ENCODE measurements around the gene MINDY4. TPM values are rescaled to one million over a fixed set of nuclear protein-coding genes. Genes with fewer than 3 reads are reported as not detected.

Gene MINDY4
- polyA plus RNA-seq, 5 donors, result 13.7 to 23.3 (median 16.5) TPM

GRCh38 chr7:30770845-30771173 is 408 bp upstream of the MINDY4 start:
- DNase-seq, result no peak

GRCh38 chr7:30771880-30772425 is 736 bp downstream of the MINDY4 start:
- no peak for DNase-seq

- no peak for DNase-seq
Observed at GRCh38 chr7:30772984-30773383, 1.8 kb downstream of the MINDY4 start.

DNA sequence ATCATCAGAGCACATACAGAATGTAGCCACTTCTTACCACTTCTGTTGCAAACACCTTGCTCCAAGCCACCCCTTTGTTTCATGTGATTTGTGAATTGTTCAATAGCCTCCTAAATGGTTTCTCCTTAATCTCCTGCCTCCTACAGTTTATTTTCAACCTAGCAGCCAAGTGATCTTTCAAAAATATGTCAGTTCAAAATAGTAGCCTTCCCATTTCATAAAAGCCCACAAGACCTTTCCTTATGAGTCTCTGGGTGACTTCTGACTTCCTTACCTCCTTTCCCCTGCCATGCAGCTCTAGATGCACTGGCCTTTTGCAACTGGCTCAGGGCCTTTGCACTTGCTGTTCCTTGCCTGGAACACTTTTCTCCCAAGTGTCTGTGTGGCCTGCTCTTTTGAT is 4.8 kb downstream of the MINDY4 start:
- no peak for DNase-seq

GRCh38 chr7:30776971-30777370 is 5.8 kb downstream of the MINDY4 start:
- no peak for DNase-seq

DNA sequence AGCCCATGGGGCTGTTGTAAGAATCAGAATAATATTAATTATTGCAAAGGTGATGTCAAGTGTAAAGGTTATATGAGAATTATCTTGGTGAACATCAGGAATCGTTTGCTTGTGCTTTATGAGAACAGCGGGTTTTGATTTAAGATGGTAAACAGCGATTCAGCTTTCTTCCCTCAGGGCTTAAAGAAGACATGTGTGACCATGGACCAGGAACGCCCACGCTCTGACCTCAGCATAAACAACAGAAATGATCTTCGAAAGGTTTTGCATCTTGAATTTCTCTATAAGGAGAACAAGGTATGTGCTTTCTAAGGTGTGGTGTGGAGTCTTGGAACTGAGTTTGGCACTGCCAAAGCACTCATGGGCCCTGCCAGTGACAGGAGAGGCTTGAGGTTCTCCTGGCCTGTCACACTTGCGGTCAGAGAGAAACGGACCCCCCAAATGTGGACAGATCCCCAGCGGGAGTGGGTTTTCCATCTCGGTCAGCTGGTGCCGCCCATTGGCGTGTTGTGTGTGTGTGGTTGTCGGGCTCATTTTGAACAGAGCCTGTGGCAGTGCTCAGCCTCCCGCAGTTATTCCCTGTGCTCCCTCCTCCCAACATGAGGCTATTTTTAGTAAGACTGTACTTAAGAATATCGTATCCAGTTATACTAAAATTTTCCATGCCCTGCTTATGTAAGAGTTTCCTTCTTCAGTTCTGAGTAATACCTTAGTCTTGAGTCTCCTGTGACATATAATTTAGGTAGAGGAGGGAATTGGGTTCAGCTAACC is 7.2 kb downstream of the MINDY4 start:
- DNase-seq, result no peak

GRCh38 chr7:30779574-30779973 is 8.4 kb downstream of the MINDY4 start:
- no peak for DNase-seq

GRCh38 chr7:30780941-30781340 is 9.7 kb downstream of the MINDY4 start:
- no peak for DNase-seq

- no peak for DNase-seq
Observed at GRCh38 chr7:30782690-30783089, 11.5 kb downstream of the MINDY4 start.

GRCh38 chr7:30785786-30786185 is 14.6 kb downstream of the MINDY4 start:
- DNase-seq, result no peak

DNA sequence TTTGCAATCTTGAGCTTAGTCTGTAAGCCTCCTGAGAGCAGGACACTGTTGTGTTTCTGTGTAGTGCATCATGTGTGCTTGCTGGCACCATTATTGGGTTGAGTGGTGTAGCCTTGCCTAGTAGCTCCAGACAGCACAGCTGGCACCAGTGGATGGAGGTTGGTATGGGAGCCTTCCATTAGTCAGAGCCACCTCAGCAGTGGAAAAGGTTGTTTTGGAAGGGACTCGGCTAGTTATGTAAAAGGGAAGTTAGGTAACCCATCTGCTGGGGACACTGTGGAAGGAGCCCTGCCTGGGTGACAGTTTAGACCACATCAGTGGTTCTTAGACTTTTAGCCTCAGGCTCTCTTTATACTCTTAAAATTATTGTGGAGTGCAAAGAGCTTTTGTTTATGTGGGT is 16.3 kb downstream of the MINDY4 start:
- DNase-seq, result no peak

DNA sequence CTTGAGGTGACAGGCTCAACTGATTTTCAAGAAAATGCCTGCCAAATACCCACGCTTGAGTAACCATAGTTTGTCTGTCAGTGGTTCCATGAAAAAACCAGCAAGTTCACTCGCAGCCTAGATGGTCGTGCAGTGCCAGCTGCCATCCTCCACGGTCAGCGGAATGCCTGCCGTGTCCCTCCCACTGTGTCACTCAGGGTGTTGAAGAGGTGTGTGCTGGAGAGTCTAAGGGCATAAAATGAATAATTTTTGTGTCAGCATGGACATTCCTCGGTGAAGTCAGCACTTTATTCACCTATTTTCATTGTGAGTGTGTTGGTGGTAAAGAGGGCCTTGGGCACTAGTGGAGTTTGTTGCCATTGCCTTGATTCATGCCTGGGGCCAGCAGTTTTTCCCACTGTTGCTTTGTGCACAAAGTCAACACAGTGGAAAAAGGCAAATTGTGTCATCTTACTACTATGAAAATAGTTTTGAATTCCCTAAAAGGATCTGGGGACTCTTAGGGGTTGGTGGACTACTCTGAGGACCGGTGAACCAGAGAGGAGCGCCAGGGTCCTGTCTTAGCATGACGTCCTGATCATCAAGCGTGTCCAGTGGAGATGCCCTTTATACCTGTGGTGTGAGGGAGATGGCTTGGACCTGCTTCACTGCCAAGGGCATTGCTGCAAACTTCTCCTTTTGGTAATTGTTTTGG is 17.6 kb downstream of the MINDY4 start:
- DNase-seq, result no peak

GRCh38 chr7:30789334-30789711 is 18.1 kb downstream of the MINDY4 start:
- DNase-seq, result no peak

- DNase-seq, result no peak
Observed at GRCh38 chr7:30790356-30790755, 19.1 kb downstream of the MINDY4 start.

- no peak for DNase-seq
Observed at GRCh38 chr7:30791114-30791513, 19.9 kb downstream of the MINDY4 start.

DNA sequence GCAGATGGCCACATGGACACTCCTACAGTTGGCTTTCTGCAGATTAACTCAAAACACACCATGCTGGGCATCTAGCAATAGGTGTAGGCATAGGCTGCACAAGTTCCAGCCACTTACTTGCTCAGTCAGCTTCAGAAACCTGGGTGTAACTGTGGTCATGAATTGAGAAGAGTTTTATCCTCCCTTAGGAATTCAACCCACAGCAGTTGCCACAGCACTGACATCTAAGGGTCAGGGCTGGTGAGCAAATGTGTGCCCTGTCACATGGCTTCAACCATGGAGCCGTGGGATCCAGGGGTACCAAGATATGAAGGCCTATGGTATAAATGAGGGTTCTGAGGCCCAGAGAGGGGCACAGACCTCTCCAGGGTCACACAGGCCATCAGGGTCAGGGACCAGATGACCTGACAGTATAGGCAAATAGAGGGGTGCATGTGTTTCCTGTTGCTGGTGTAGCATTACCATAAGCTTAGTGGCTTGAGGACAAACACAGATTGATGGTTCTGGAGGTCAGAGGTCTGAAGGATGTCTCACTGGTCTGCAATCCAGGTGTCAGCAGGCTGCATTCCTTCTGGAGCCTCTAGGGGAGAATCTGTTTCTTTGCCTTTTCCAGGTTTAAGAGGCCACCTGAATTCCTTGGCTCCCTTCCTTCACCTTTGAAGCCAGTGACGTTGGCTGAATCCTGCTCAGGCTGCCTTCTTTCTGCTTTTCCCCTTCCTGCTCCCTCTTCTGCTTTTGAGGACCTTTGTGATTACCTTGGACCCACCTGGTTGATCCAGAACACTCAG is 24.1 kb downstream of the MINDY4 start:
- DNase-seq, result peak in 1 of 2 donors; percentile 25

DNA sequence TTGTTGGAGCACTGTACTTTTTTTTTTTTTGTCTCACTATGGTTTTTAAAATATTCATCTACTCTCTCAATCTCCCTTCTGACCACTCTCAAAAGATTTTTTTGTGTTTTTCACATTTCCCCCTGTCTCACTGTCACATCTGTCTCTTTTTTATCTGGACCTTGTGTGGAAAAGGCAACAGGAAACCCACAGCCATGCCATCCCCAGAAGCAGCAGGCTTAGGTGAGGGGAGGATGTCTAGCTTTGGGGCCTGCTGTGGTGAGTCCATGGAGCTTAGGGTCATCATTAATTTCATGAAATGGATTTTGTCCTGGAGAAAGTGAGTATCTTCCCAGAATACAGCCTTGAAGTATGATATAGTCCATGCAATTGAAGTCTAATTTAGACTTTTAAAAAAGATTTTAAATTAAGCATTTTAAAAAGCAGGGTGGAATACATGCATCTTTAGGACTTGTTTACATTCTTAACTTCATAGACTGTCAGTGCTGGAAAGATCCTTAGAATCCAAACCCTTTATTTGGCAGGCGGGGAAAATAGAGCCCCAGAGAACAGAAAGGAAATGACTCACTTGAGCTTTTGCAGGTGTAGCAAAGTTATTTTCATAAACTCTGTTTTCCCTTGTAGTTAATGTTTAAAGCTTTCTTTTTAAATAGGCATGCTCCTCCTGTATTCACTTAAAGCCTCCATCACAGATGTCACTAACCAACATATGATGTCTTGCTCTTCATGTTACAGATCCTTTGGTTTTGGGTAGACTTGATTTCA is 25.1 kb downstream of the MINDY4 start:
- no peak for DNase-seq

DNA sequence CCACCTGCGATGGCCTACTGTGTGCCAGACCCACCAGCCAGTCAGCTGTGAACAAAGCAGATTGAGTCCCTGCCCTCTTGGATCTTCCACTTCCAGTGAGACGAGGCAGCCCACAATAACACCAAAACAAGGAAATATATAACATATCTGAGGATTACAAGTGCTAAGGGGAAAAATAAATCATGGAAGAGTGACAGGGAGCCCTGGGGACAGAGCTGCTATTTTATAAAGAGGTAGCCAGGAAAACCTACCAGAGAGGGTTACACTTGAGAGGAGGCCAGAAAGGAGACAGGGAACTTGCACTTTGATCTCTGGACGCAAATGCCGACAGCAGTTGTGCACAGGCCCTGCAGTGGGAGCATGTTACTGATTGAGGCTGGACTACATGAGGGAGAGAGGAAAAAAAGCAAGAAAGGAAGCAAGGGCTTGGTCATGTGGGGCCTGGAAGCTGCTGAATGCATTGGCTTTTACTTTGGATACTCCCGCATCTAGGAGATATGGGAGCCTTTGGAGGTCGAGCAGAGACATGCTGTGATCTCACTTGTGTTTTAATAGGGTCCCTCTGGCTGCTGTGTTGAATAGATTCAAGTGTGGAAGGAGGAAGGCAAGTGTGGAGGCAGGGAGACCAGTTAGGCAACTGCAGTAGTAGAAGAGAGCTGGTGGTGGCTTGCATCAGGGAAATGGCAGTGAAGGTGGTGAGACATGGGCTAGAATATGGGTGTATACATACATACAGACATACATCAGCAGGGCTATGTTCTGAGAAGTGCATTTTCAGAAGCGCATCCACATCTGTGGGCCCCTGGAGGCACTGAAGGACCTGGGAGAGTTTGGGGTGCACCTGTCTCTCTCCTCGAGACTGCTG is 26.2 kb downstream of the MINDY4 start:
- no peak for DNase-seq

GRCh38 chr7:30799206-30799975 is 28.2 kb downstream of the MINDY4 start:
- no peak for DNase-seq

All from right lung (tissue), 5 donors.